ENCODE results near the gene OTOA.
A peak's percentile ranks its signal among the peaks of the same experiment; 100 is the strongest.
"Not testable (repeated sequence)": the region's sequence is repeated elsewhere in the genome, so short reads cannot be mapped to it uniquely, and the experiment has no call there.

Gene OTOA

DNA sequence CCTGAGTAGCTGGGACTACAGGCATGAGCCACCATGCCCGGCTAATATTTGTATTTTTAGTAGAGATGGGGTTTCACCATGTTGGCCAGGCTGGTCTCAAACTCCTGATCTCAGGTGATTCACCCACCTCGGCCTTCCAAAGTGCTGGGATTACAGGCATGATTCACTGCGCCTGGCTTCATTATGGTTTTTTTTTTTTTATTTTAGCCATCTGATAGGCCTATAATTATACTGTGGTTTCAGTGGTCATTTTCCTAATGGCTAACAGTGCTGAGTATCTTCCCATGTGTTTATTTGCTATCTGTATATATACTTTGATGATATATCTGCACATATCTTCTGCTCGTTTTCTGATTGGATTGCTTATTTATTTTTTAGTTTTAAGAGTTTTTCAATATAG, 10.7 kb downstream of the OTOA start:
- not testable (repeated sequence) for DNase-seq (ENCODE audit: low spot score)

- DNase-seq (ENCODE audit: low spot score) = not testable (repeated sequence)
Observed at GRCh38 chr16:21680714-21681113, 16.9 kb downstream of the OTOA start.

DNA sequence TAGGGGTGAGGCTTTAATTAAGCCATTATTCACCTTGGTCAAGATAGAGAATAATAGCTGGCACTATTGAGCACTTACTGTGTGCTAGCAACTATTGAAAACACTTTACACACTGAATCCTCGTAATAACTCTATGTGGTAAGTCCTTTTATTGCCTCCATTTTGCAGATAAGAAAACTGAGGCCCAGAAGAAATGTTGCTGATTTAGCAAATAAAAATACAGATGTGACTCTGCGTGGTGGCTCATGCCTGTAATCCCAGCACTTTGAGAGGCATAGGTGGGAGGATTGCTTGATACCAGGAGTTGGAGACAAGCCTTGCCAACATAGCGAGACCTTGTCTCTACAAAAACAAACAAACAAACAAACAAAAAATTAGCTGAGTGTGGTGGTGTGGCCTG, 19.4 kb downstream of the OTOA start:
- DNase-seq (ENCODE audit: low spot score) = no peak

GRCh38 chr16:21684199-21684598, 20.4 kb downstream of the OTOA start:
- no peak for DNase-seq (ENCODE audit: low spot score)

DNA sequence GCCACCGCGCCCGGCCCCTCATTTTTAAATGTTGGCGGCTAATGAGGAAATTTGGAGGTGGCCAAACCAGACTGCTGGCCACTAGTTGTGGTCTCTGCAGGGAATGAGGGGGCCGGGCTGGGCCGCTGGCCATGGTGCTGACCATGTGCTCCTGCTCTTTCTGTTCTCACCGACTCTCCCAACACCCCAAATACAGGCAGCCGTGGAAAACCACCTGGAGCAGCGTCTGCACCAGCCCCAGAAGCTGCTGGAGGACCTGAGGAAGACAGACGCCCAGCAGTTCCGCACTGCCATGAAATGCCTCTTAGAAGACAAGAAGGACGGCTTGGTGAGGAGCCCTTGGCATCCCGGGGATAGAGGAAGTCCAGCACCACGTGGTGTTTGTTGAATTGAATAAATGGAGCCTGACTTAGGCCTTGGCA, 21.3 kb downstream of the OTOA start:
- no peak for DNase-seq (ENCODE audit: low spot score)

DNA sequence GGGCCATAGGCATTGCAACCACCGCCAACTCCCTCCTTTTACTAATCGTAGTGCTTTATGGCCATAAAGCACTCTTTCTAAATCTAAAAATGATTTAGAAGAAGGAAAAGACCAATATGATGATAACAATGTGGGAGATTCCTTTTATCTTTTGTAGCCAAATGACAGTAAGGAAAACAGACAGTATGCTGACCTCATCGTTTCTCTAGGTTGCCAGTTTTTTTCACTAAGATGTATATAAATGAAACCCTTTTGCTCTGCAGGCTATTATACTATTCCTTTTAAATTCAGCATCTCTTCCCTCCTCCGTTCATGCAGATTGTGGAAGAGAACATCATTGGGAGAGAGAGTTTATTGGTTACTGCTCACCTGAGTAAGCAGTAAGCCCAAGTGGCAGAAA, 25.3 kb downstream of the OTOA start:
- no peak for DNase-seq (ENCODE audit: low spot score)

- DNase-seq (ENCODE audit: low spot score) = not testable (repeated sequence)
Observed at GRCh38 chr16:21690967-21691366, 27.2 kb downstream of the OTOA start.

GRCh38 chr16:21694609-21695008, 30.8 kb downstream of the OTOA start:
- DNase-seq (ENCODE audit: low spot score) = no peak

DNA sequence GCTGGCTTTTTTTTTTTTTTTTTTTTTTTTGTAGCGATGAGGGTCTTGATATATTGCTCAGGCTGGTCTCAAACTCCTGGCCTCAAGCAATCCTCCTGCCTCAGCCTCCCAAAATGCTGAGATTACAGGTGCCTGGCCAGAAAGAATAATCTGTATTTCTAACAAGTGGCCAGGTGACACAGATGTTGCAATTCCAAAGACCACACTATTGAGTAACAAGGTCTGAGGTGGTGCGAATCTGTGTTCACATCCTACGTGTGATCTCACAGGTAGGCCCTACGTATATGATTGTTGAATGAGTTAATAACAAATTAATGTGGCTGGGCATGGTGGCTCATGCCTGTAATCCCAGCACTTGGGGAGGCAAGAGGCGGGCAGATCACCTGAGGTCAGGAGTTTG, 33.3 kb downstream of the OTOA start:
- DNase-seq (ENCODE audit: low spot score) = no peak

GRCh38 chr16:21698169-21699032, 34.6 kb downstream of the OTOA start:
- no peak for DNase-seq (ENCODE audit: low spot score)

DNA sequence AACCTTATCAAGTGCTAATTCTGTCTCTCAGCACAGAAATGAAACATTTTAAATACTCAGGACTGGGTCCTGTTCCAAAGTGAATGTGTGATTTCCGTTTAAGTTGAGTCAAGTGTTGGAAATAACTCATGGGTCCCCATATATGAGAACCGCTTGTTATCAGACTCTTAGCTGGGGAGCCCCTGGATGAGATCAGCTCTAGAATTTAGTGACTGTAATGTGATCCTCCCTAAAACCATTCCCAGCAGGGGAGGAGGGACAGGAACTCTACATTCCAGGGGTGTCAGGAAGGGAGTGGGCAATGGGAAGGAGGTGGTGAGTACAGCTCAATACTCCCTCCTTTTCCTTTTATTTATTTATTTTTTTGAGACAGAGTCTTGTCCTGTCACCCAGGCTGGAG, 37.5 kb downstream of the OTOA start:
- DNase-seq (ENCODE audit: low spot score) = no peak

GRCh38 chr16:21702276-21702675, 38.5 kb downstream of the OTOA start:
- no peak for DNase-seq (ENCODE audit: low spot score)

GRCh38 chr16:21703156-21703555, 39.4 kb downstream of the OTOA start:
- DNase-seq (ENCODE audit: low spot score) = no peak

GRCh38 chr16:21703589-21704174, 39.9 kb downstream of the OTOA start:
- DNase-seq (ENCODE audit: low spot score) = no peak

DNA sequence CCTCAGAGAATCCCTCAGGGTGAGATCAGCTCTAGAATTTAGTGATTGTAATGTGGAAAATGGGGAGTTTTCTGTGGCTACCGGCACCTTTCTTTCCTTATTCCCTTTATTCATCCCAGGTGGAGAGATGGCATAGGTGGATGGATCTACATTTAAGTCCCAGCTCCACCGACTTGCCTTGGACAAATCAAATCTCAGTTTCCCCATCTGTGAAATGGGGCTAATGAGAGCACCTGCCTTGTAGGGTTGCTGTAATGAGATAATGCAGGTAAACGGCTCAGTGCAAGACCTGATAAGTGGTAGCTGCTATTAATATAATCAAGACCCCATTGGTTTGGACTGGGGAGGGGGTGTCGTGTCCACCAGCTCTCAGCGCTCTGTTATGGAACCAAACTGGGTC, 40.5 kb downstream of the OTOA start:
- no peak for DNase-seq (ENCODE audit: low spot score)

DNA sequence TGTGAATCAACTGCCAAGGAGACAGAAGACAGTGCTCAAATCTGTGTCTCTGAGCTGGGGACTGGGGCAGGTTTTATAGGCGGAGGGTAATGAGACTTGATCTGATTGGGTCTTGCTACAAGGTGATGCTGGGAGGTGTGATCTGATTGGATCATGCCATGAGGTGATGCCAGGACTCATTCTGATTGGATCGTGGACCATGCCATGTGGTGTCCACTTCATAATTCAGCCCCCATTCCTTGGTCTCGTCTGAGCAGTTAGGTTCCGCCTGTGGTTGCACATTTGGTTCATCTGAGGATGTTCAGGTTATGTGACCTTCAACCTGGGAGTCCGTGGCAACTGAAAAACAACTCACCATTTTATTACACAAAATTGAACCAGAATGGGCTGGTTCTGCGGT, 41.0 kb downstream of the OTOA start:
- no peak for DNase-seq (ENCODE audit: low spot score)

DNA sequence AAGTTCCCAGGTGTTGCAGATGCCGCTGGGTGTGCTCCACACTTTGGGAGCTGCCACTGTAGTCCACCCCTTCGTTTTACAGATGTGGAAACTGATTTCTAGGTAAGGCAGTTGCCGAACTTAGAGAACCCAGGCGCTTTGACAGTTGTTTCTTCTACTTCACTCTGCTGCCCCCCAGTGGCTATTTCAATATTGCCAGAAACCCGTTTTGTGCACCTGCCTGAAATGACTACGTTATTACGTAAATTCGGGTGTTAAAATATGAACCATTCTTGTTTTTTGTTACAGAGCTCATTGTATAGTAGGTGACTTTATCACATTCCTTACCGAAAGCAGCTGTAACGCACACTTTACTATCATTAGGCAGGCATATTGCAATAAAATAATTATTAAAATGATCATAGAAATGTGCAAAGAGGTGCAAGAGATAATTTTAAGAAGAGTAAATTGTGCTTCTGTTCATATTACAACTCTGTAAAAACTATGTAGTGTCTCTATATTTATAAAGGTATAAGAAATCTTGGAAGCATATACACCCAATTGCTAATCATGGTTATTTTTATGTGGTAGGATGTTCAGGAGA, 44.9 kb downstream of the OTOA start:
- peak; percentile 72 for DNase-seq (ENCODE audit: low spot score)

- DNase-seq (ENCODE audit: low spot score) = no peak
Observed at GRCh38 chr16:21710938-21711337, 47.2 kb downstream of the OTOA start.

DNA sequence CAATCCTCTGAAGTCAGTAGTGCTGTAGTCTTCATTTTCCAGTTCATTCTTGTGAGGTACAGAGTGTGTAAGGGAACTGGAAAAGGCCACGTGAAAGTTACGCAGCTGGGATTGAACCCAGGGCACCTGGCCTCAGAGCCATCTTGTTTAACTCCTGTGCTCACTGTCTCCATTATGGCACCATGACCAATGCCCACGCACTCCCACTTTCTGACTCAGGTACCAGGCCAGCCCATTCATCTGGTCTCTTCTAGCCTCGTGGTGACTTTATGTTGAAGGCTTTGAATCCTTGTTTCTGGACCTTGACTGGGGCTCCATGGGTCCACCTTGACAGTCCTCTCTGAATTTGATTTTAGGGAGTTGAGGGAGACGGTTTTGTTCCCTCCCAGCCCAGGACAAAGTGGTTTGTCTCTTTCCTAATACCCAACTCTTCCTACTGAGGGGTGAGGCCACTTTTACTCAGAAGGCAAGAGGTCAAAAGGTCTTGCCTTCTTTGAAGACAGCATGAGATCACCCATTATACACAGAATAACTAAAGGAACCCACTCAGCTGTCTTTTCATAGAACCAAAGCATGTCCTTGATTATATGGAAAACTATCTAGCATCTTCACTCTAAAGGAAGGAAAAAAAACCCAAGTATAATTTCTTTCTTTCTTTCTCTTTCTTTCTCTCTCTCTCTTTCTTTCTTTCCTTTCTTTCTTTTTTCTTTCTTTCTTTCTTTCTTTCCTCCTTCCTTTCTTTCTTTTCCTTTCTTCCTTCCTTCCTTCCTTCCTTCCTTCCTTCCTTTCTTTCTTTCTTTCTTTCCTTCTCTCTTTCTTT, 50.0 kb downstream of the OTOA start:
- no peak for DNase-seq (ENCODE audit: low spot score)

- not testable (repeated sequence) for DNase-seq (ENCODE audit: low spot score)
Observed at GRCh38 chr16:21714369-21714618, 50.5 kb downstream of the OTOA start.

DNA sequence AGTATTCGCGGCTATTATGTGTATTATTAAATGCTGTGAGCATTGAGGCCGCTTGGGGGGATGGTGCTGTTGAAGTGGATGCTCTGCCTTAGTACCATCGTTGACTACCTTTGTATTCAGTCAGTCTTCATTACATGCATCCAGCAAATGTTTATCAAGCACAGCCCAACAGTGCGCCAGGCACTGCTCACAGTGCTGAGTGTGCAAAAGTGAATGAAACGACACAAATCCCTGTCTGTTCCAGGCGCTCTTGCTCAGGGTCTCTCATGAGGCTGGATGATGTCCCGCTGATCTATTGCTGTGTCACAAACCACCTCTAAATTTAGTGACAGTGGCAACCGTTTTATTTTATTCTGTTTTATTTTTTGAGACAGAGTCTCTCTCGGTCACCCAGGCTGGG, 53.8 kb downstream of the OTOA start:
- no peak for DNase-seq (ENCODE audit: low spot score)

- DNase-seq (ENCODE audit: low spot score) = no peak
Observed at GRCh38 chr16:21719283-21719682, 55.5 kb downstream of the OTOA start.

DNA sequence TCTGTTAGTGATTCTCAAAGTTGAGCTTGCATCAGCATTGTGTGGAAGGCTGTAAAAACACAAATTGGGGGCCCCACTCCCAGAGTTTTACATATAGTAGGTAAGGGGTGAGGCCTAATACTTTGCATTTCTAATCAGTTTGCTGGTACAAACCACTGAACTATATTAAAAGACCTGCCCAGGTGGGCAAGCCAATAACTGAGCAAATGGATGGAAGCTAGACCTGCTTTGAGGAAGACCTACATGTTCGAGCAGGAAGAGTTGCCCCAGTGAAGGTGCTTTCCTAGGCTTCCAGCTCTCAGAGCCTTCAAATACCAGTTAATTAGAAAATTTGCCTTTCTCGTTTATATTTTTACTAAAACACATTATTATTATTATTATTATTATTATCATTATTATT, 56.8 kb downstream of the OTOA start:
- no peak for DNase-seq (ENCODE audit: low spot score)
